Thoracic aorta (tissue), 2 donors: Measurements from ENCODE around the gene DSTYK. TPM values are rescaled to one million over a fixed set of nuclear protein-coding genes. Genes with fewer than 3 reads are reported as not detected.

Source experiments
- ATAC-seq: fragments of 150-250 bp; one replicate; pipeline ENCODE4 v1.8.0; 2017; ENCODE audit warnings: low read depth; ENCODE audit not compliant: insufficient number of reproducible peaks, low FRiP score
- DNase-seq: peaks from one replicate; pipeline ENCODE4 v3.0.0-alpha.2; 2020; ENCODE audit warnings: low spot score
- H3K27ac ChIP-seq, 2 donors: fragments of 200-600 bp; sonication (generic); 1 replicate in 1 of 2; 2 replicates in 1 of 2; pipeline ENCODE4 v1.5.1; 2016; ENCODE audit warnings: mild to moderate bottlenecking in 2 of 2, moderate library complexity in 2 of 2
- H3K27me3 ChIP-seq: fragments of 200-600 bp; sonication (generic); replicated peaks from 2 replicates; pipeline ENCODE4 v1.6.0; 2016; ENCODE audit warnings: mild to moderate bottlenecking; ENCODE audit not compliant: insufficient read depth
- H3K36me3 ChIP-seq: fragments of 200-600 bp; sonication (generic); one replicate; pipeline ENCODE4 v1.5.1; 2016
- H3K4me1 ChIP-seq, 2 donors: fragments of 200-600 bp; sonication (generic); 1 replicate in 1 of 2; 2 replicates in 1 of 2; pipeline versions ENCODE4 v1.5.1 to v1.6.0; 2016; ENCODE audit warnings: low read depth in 2 of 2, mild to moderate bottlenecking in 1 of 2; ENCODE audit not compliant: control insufficient read depth in 1 of 2
- H3K4me3 ChIP-seq: fragments of 200-600 bp; sonication (generic); 2 replicates; pipeline ENCODE4 v1.5.1; 2016; ENCODE audit warnings: mild to moderate bottlenecking
- H3K9me3 ChIP-seq: fragments of 200-600 bp; sonication (generic); 2 replicates; pipeline ENCODE4 v1.5.1; 2016
- CTCF ChIP-seq: fragments of 200-600 bp; sonication (generic); IDR thresholded peaks from one replicate; pipeline ENCODE4 v1.5.1; 2019; ENCODE audit warnings: antibody characterized with exemption
- total RNA-seq, 2 donors: library from RNA; depleted of rRNA; stranded (reverse); fragments of >200 nt; gene quantifications; one replicate each; pipeline versions ENCODE4 v1.1.0 to v1.2.3, GENCODE V29; 2016

DSTYK gene
- total RNA-seq, 2 donors from 2014 or later, result 12.9 to 14.4 TPM

DNA sequence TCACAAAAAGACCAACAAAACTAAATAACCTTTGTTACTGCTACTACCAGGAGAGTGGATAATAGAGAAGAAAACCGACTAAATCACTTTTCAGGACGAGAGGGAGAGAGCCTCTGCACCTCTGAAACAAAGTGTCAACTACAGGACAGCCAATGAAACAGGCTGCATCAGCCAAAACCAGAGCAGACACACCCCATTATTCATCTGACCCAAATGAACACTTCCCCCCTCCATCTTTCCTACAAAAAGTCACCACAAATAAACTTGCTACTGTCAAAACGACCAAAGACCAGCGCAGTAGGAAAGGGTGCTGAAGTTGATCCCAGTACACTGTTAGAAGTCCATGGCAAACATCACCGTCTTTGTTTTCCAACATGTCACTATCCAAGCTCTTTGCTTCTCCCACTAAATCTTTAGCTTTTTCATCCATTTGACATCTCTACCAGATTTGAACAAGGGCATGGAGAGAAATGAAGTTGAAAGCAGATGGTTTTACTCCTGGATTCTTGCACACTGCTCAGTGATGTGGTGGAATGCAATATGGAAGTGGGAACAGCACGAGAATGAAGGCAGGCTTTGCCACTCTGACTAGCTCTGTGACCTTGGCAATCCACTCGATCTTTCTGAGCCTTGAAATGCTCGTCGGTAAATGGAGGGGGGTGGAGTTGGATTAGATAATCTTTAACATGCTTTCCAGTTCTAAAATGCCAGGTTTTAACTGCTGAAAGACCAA, 20.5 kb downstream of the DSTYK start:
- Histone ChIP-seq H3K27ac (no peak overlapping the region), H3K9me3 (no peaks in the 10 kb centered on the region), H3K36me3 (no peaks in the 10 kb centered on the region), H3K4me3 (no peak overlapping the region), H3K27me3 (no peaks in the 10 kb centered on the region), H3K4me1 (peaks cover 5 to 26% of the 10 kb centered on the region in 2 donors)
- DNase-seq (no peak), ATAC-seq (no peak)
- TF ChIP-seq CTCF, result no peak

DNA sequence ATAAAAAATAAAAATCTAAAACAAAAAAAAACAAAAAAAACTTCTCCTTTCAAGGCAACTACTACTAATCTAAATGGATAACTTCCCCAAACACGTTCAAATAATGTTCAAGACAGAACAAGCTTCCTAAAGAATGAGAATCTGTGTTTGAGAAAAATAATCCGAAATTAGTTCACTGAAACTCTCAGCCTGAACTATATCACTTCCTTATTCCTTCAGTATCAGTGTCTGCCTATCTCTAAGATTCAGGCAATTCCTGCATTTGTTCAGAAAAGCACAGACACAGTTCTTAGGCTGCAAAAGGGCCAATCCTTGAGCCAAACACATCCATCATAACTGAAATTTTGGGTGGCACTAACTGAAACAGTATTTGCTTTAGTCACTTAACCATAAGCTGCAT, 22.4 kb downstream of the DSTYK start:
- no peak overlapping the region for H3K27ac ChIP-seq
- peaks cover 0 to 20% of the 10 kb centered on the region in 2 donors for H3K4me1 ChIP-seq
- DNase-seq, result no peak
- H3K36me3 ChIP-seq, result no peaks in the 10 kb centered on the region
- H3K27me3 ChIP-seq, result no peaks in the 10 kb centered on the region
- no peak for TF ChIP-seq CTCF
- no peaks in the 10 kb centered on the region for H3K9me3 ChIP-seq
- ATAC-seq, result no peak
- no peak overlapping the region for H3K4me3 ChIP-seq

DNA sequence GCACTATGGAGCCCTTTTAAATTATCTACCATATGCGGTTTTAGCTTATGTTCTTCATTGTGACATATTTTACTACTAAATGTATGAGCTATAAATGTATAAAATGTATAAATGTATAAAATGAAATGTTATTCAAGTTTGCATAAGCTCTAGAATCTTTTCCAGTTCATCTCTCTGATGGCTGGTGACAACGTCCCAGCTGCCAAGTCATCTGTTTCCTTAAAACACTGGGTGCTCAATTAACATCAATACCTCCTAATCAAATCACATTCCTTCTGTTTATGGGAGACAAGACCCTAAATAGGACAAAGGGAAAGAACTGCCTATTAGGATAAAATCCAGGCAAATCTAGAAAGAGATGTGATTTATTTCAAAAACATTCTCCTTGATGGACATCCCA, 22.9 kb downstream of the DSTYK start:
- peaks cover 4 to 26% of the 10 kb centered on the region in 2 donors for H3K4me1 ChIP-seq
- no peak for DNase-seq
- ATAC-seq, result no peak

DNA sequence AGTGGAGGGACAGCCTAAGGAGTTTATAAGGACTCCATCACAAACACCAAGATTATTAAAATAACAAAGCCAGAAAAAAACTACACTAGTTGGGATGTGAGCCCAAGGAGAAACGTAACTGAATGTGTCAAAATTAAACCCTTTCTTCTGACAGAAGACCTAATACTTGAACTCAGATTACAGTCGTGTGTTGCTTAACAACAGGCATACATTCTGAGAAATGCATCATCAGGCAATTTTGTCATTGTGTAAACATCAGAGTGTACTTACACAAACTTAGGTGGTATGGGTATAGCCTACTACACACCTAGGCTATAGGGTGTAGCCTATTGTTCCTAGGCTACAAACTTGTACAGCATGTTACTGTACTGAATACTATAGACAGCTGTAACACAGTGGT, 23.4 kb downstream of the DSTYK start:
- TF ChIP-seq CTCF, result no peak
- H3K4me1 ChIP-seq, result peaks cover 6 to 31% of the 10 kb centered on the region in 2 donors
- no peak overlapping the region for H3K4me3 ChIP-seq
- H3K36me3 ChIP-seq, result no peaks in the 10 kb centered on the region
- no peak for DNase-seq
- no peak overlapping the region for H3K27ac ChIP-seq
- ATAC-seq, result no peak
- H3K27me3 ChIP-seq, result no peaks in the 10 kb centered on the region
- H3K9me3 ChIP-seq, result no peaks in the 10 kb centered on the region

More for the DNA sequence above, 22.9 kb downstream of the DSTYK start:
- H3K27ac ChIP-seq, result no peak overlapping the region
- no peak for TF ChIP-seq CTCF
- no peaks in the 10 kb centered on the region for H3K9me3 ChIP-seq
- H3K36me3 ChIP-seq, result no peaks in the 10 kb centered on the region
- no peaks in the 10 kb centered on the region for H3K27me3 ChIP-seq
- H3K4me3 ChIP-seq, result no peak overlapping the region

- TF ChIP-seq CTCF, result no peak
- H3K9me3 ChIP-seq, result no peaks in the 10 kb centered on the region
- no peak overlapping the region for H3K27ac ChIP-seq
- ATAC-seq, result no peak
- H3K4me1 ChIP-seq, result peaks cover 6 to 32% of the 10 kb centered on the region in 2 donors
- no peak for DNase-seq
- no peaks in the 10 kb centered on the region for H3K36me3 ChIP-seq
- no peaks in the 10 kb centered on the region for H3K27me3 ChIP-seq
- H3K4me3 ChIP-seq, result no peak overlapping the region
These were observed 24.1 kb downstream of the DSTYK start for GRCh38 chr1:205187420-205187819.
